Measurements from ENCODE around the gene NT5C3B.
A peak's percentile ranks its signal among the peaks of the same experiment; 100 is the strongest.

NT5C3B gene

DNA sequence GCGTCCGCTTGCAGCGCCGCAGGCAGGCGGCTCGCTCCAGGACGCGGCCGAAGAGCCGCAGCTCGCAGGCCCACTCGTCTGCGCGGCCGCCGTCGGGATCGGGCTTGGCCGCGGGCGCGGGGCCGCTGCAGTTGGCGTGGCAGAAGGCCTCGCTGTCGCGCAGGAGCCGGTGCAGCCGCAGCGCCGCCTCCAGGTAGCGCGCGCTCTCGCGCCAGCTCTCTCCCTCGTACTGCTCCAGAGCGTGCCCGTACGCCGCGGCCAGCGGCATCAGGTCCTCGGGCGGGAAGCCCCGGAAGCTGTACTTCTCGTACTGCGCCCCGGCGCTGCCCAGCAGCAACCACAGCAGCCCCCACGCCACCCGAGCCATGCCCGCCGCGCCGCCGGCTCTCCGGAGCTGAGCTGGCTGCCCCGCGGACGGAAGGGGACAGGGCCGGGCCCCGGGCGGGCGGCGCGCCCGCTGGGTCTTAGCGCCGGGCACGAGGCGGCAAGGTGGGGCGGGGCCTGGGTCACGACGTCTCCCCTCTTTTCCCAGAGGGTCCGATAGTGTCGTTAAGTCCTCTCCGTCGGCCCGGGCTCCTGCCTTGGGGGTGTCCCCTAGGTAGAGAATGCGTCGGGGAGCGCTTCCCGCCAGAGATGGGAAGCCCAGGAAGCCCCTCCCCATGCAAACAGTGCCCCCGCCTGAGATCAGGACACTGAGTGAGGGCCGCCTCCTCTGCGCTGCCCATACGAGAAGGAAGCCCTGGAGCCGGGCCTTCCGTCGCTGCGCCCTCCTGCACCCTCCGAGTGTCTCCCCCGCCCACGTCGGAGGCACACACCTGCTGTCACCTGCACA, 24.3 kb downstream of the NT5C3B start, which contains the start of gene P3H4:
P3H4 (minus strand) TSS at position 401 of the 832 bp plus-strand sequence; CDS start at position 367, 34 bp downstream.
- peak; percentile 84 for DNase-seq
- peaks cover 28 to 33% of the 10 kb centered on the region in 2 experiments for H3K36me3 ChIP-seq (ENCODE audit: control insufficient read depth in 1 of 2, insufficient read depth in 2 of 2, low read depth in 1 of 2, low read length in 2 of 2)
- H2BK5ac ChIP-seq (ENCODE audit: low read depth, low read length, poor library complexity, severe bottlenecking): peak within 1 kb of the TSS; percentile 90
- WGBS: under 1% methylated on average over 61 of the region's 96 CpGs
- H3K18ac ChIP-seq (ENCODE audit: low read depth in 1 of 2, low read length in 2 of 2): peak within 1 kb of the TSS; percentile 96 to 99
- peak within 1 kb of the TSS; percentile 82 to 86 for H3K4ac ChIP-seq (ENCODE audit: low read depth in 1 of 2, low read length in 2 of 2)
- peaks cover 25% of the 10 kb centered on the region for H3K79me1 ChIP-seq (replicated peaks; ENCODE audit: low read length, poor library complexity, severe bottlenecking)
- peak within 1 kb of the TSS; percentile 56 to 91 for H2BK12ac ChIP-seq (ENCODE audit: low read length in 2 of 2)
- H3K23ac ChIP-seq (ENCODE audit: low read length in 2 of 2): peak within 1 kb of the TSS in 1 of 2 experiments; percentile 34
- peaks cover 42% of the 10 kb centered on the region for H3K4me1 ChIP-seq (ENCODE audit: control insufficient read depth, insufficient read depth, low read depth, low read length)
- no peaks in the 10 kb centered on the region for H3K27me3 ChIP-seq (ENCODE audit: control insufficient read depth in 1 of 2, insufficient read depth in 1 of 2, low read length in 2 of 2)
- H4K91ac ChIP-seq (ENCODE audit: low read length): peak within 1 kb of the TSS; percentile 92
- H3K4me3 ChIP-seq (ENCODE audit: insufficient read depth in 1 of 2, low read depth in 1 of 2, low read length in 2 of 2): peak within 1 kb of the TSS; percentile 87 to 97
- peak within 1 kb of the TSS; percentile 84 for H3K4me2 ChIP-seq (ENCODE audit: low read length, poor library complexity, severe bottlenecking)
- peak within 1 kb of the TSS; percentile 30 for H2AFZ ChIP-seq (ENCODE audit: low read depth, low read length)
- H2AK5ac ChIP-seq (ENCODE audit: low read length, severe bottlenecking): peak within 1 kb of the TSS; percentile 18
- peak within 1 kb of the TSS; percentile 94 for H3K27ac ChIP-seq (ENCODE audit: low read length, poor library complexity, severe bottlenecking)
- H3K9me3 ChIP-seq (ENCODE audit: control insufficient read depth, low read length): no peaks in the 10 kb centered on the region
- H2BK15ac ChIP-seq (ENCODE audit: low read depth, poor library complexity, severe bottlenecking): peak within 1 kb of the TSS; percentile 75
- H3K9ac ChIP-seq (ENCODE audit: low read length): peak within 1 kb of the TSS; percentile 95
- H2BK120ac ChIP-seq (ENCODE audit: low read depth, low read length): peak within 1 kb of the TSS; percentile 89
- H4K8ac ChIP-seq (ENCODE audit: low read length): peak within 1 kb of the TSS; percentile 97
- peak within 1 kb of the TSS in 1 of 2 experiments; percentile 91 for H3K14ac ChIP-seq (ENCODE audit: low read length in 2 of 2)

DNA sequence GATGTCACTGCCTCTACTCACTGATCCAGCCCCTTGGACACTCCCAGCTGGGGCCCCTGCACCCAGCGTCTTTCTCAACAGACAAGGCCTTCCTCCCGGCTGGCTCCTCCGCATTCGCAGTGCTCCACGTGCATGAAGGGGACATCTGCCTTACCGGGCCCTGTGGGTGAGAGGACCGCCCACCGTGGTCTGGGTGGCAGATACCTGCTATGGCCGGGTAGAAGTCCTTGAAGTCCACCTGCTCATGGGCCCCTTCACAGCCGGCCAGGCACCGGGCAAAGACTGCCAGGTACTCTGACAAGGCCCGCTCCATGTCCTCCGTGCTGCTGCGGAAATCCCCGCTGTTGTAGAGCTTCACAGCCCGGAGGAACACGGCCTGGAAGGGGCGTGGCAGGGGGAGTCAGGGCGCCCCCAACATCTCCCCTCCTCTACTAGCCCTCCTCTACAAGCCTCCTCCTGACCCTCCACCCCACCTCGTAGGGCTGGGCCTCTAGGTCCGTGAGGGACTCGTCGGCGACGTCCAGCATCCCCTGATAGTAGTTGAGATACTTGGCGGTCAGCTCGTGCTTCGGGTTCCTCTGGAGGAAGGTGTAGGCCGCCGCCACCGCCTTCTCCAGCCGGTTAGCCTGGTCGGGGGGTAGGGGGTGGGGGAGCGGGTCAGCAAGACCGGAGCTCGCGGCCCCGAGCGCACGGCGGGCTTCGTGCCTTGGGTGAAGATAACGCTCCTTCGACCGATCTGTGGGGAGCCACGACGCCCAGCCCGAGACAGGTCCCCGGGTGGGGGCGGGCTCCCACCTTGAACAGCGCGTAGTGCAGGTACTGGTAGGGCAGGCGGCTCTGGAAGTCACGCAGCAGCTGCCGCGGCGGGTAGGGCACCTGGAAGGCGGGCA, 25.1 kb downstream of the NT5C3B start:
- 35% methylated on average over 41 of the region's 58 CpGs for WGBS
- peak overlapping the region; percentile 77 for H4K91ac ChIP-seq (ENCODE audit: low read length)

DNA sequence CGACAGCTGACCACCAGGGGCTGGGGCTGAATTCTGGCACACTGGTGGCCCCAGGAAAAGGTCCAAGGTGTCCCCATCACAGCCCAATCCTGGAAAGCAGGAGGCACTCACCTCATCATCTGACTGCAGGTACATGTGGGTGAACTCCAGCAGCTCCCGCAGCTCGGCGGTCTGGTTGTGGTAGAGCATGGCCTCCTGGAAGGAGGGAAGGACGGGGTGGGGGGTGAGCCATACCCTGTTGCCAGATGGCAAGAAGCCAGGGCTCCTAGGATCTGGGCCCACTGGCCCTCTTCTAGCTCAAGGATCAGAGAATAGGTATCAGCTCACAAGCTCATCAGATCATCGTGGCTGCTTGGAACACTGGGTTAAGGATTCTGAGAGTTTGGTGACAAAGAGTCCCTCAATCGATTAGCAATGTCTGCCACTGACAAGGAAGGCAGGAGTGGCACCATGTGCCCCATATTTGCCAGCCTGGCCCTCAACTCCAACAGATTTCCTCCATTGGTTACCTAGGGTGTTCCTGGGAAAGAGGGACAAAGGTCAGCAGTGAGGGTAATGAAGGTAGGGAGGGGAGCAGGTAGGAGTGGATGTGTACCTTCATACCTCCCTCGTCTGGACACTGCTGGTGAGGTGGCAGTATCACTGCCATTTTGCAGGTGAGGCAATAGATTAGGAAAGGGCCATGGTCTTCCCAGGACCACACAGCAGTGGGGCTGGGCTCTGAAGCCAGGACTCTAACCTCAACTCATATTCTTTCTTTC, 29.2 kb downstream of the NT5C3B start:
- H3K9ac ChIP-seq (ENCODE audit: low read length): no peak overlapping the region
- H2AK5ac ChIP-seq (ENCODE audit: low read length, severe bottlenecking): no peak overlapping the region
- peak overlapping the region; percentile 48 for H4K91ac ChIP-seq (ENCODE audit: low read length)
- no peak overlapping the region for H3K4ac ChIP-seq (ENCODE audit: low read depth in 1 of 2, low read length in 2 of 2)
- peak overlapping the region; percentile 29 for H4K8ac ChIP-seq (ENCODE audit: low read length)
- no peak overlapping the region for H3K18ac ChIP-seq (ENCODE audit: low read depth in 1 of 2, low read length in 2 of 2)
- H2AFZ ChIP-seq (ENCODE audit: low read depth, low read length): no peak overlapping the region
- no peak overlapping the region for H3K4me3 ChIP-seq (ENCODE audit: insufficient read depth in 1 of 2, low read depth in 1 of 2, low read length in 2 of 2)
- peaks cover 27% of the 10 kb centered on the region for H3K79me1 ChIP-seq (replicated peaks; ENCODE audit: low read length, poor library complexity, severe bottlenecking)
- H3K23ac ChIP-seq (ENCODE audit: low read length in 2 of 2): no peak overlapping the region
- no peak overlapping the region for H3K14ac ChIP-seq (ENCODE audit: low read length in 2 of 2)
- H2BK12ac ChIP-seq (ENCODE audit: low read length in 2 of 2): no peak overlapping the region
- no peaks in the 10 kb centered on the region for H3K9me3 ChIP-seq (ENCODE audit: control insufficient read depth, low read length)
- 96% methylated on average over 8 of the region's 8 CpGs for WGBS
- no peak overlapping the region for H3K4me2 ChIP-seq (ENCODE audit: low read length, poor library complexity, severe bottlenecking)
- H3K27me3 ChIP-seq (ENCODE audit: control insufficient read depth in 1 of 2, insufficient read depth in 1 of 2, low read length in 2 of 2): no peaks in the 10 kb centered on the region
- no peak overlapping the region for H2BK120ac ChIP-seq (ENCODE audit: low read depth, low read length)
- no peak for DNase-seq
- no peak overlapping the region for H2BK5ac ChIP-seq (ENCODE audit: low read depth, low read length, poor library complexity, severe bottlenecking)
- H2BK15ac ChIP-seq (ENCODE audit: low read depth, poor library complexity, severe bottlenecking): no peak overlapping the region
- peaks cover 43 to 66% of the 10 kb centered on the region in 2 experiments for H3K36me3 ChIP-seq (ENCODE audit: control insufficient read depth in 1 of 2, insufficient read depth in 2 of 2, low read depth in 1 of 2, low read length in 2 of 2)
- no peak overlapping the region for H3K27ac ChIP-seq (ENCODE audit: low read length, poor library complexity, severe bottlenecking)
- H3K4me1 ChIP-seq (ENCODE audit: control insufficient read depth, insufficient read depth, low read depth, low read length): peaks cover 30% of the 10 kb centered on the region

More for the DNA sequence above, 25.1 kb downstream of the NT5C3B start:
- H2AFZ ChIP-seq (ENCODE audit: low read depth, low read length): peak overlapping the region; percentile 20
- H4K8ac ChIP-seq (ENCODE audit: low read length): peak overlapping the region; percentile 87
- H3K4me3 ChIP-seq (ENCODE audit: insufficient read depth in 1 of 2, low read depth in 1 of 2, low read length in 2 of 2): peak overlapping the region; percentile 87 to 97
- H3K79me1 ChIP-seq (replicated peaks; ENCODE audit: low read length, poor library complexity, severe bottlenecking): peaks cover 24% of the 10 kb centered on the region
- peak overlapping the region in 1 of 2 experiments; percentile 91 for H3K14ac ChIP-seq (ENCODE audit: low read length in 2 of 2)
- peak overlapping the region; percentile 46 for H2BK5ac ChIP-seq (ENCODE audit: low read depth, low read length, poor library complexity, severe bottlenecking)
- no peaks in the 10 kb centered on the region for H3K27me3 ChIP-seq (ENCODE audit: control insufficient read depth in 1 of 2, insufficient read depth in 1 of 2, low read length in 2 of 2)
- H3K4ac ChIP-seq (ENCODE audit: low read depth in 1 of 2, low read length in 2 of 2): peak overlapping the region; percentile 82 to 86
- peaks cover 31 to 37% of the 10 kb centered on the region in 2 experiments for H3K36me3 ChIP-seq (ENCODE audit: control insufficient read depth in 1 of 2, insufficient read depth in 2 of 2, low read depth in 1 of 2, low read length in 2 of 2)
- peak overlapping the region in 1 of 2 experiments; percentile 20 for H3K23ac ChIP-seq (ENCODE audit: low read length in 2 of 2)
- H3K9me3 ChIP-seq (ENCODE audit: control insufficient read depth, low read length): no peaks in the 10 kb centered on the region
- H3K9ac ChIP-seq (ENCODE audit: low read length): peak overlapping the region; percentile 95
- peak overlapping the region; percentile 37 to 56 for H2BK12ac ChIP-seq (ENCODE audit: low read length in 2 of 2)
- H3K4me2 ChIP-seq (ENCODE audit: low read length, poor library complexity, severe bottlenecking): peak overlapping the region; percentile 84
- DNase-seq: peak; percentile 35
- H3K27ac ChIP-seq (ENCODE audit: low read length, poor library complexity, severe bottlenecking): peak overlapping the region; percentile 58
- peak overlapping the region; percentile 96 to 99 for H3K18ac ChIP-seq (ENCODE audit: low read depth in 1 of 2, low read length in 2 of 2)
- H2AK5ac ChIP-seq (ENCODE audit: low read length, severe bottlenecking): peak overlapping the region; percentile 18
- peak overlapping the region; percentile 63 for H2BK15ac ChIP-seq (ENCODE audit: low read depth, poor library complexity, severe bottlenecking)
- peaks cover 39% of the 10 kb centered on the region for H3K4me1 ChIP-seq (ENCODE audit: control insufficient read depth, insufficient read depth, low read depth, low read length)
- no peak overlapping the region for H2BK120ac ChIP-seq (ENCODE audit: low read depth, low read length)

Data from mesenchymal stem cell (in vitro differentiated cells and primary cell).